ENCODE results near the gene CRB2. TPM values are rescaled to one million over a fixed set of nuclear protein-coding genes. Genes with fewer than 3 reads are reported as not detected.

The CRB2 gene
- total and polyA plus RNA-seq, 2 donors (not counting 3 experiments of a cell fraction or from before 2014, with no cell fraction given), result not detected

- Histone ChIP-seq H3K9me1 (replicated peaks; ENCODE audit: control insufficient read depth, extremely low read depth, insufficient read depth, low read length) (no peaks in the 10 kb centered on the region), H4K20me1 (replicated peaks; ENCODE audit: control insufficient read depth, extremely low read depth, insufficient read depth, low read length) (no peaks in the 10 kb centered on the region), H3K4me3 (replicated peaks in 1 of 3; ENCODE audit: insufficient read depth in 1 of 3, low read depth in 1 of 3, low read length in 3 of 3) (no peak overlapping the region), H3K9me3 (replicated peaks; ENCODE audit: control insufficient read depth, insufficient read depth, low read length) (no peaks in the 10 kb centered on the region), H3K36me3 (ENCODE audit: control insufficient read depth in 2 of 2, extremely low read depth in 1 of 2, insufficient read depth in 2 of 2, low read length in 2 of 2) (no peaks in the 10 kb centered on the region), H3K4me1 (ENCODE audit: control insufficient read depth, extremely low read depth, insufficient read depth, low read length) (no peaks in the 10 kb centered on the region), H3K27ac (ENCODE audit: insufficient read depth, low read depth, low read length) (no peak overlapping the region), H2AFZ (ENCODE audit: low read depth, low read length) (no peak overlapping the region), H3K9ac (replicated peaks; ENCODE audit: extremely low read depth, insufficient read depth, low read length) (no peak overlapping the region), H3K4me2 (ENCODE audit: insufficient read depth, low read length) (no peak overlapping the region), H3K27me3 (ENCODE audit: control insufficient read depth in 2 of 2, insufficient read depth in 2 of 2, low read length in 2 of 2) (no peaks in the 10 kb centered on the region), H3K79me2 (ENCODE audit: control insufficient read depth, insufficient read depth, low read length) (no peaks in the 10 kb centered on the region)
- intact Hi-C loops (cut with micrococcal nuclease), result no loop called here
- BruUV-seq (replicated peaks), result no TSS peak
- dilution Hi-C loops (cut with MboI; ENCODE audit: extremely low pct_ligation_motif_present, low sequenced_read_pairs), result no loop called here
- ChIA-PET CTCF (interaction anchor here (1.0 kb wide), 1 partner anchor 32 kb away, joined by 4 read pairs; no protein-coding TSS in a partner anchor), POLR2A (no interaction called here)
- FAIRE-seq (no peak), DNase-seq (ENCODE audit: low read depth, low spot score) (no peak)
- no peak for TF ChIP-seq CTCF (IDR thresholded peaks at IDR 0.05; ENCODE audit: extremely low read depth in 1 of 2, insufficient read depth in 1 of 2, low read depth in 1 of 2, low read length in 2 of 2)
- no peak for TF ChIP-seq GATA2 (IDR thresholded peaks at IDR 0.05; ENCODE audit: insufficient read depth, insufficient read length, low read depth, low read length)
- TF ChIP-seq JUN (IDR thresholded peaks at IDR 0.05; ENCODE audit: borderline replicate concordance, insufficient read depth, insufficient read length, low read depth), result no peak
- TF ChIP-seq MYC (IDR thresholded peaks at IDR 0.05; ENCODE audit: low read depth, low read length), result no peak
- no peak for TF ChIP-seq POLR2AphosphoS5 (IDR thresholded peaks at IDR 0.05; ENCODE audit: insufficient read depth, low read depth, low read length)
- no peak for TF ChIP-seq FOS (IDR thresholded peaks at IDR 0.05; ENCODE audit: borderline replicate concordance, insufficient read depth, low read length)
- no peak for TF ChIP-seq POLR2A (IDR thresholded peaks at IDR 0.05; ENCODE audit: low read depth, low read length)
- TF ChIP-seq EZH2 (IDR thresholded peaks at IDR 0.05; ENCODE audit: borderline replicate concordance, low read depth, low read length, severe bottlenecking), result no peak
These were observed 33.5 kb upstream of the CRB2 start for GRCh38 chr9:123322273-123323195.
